Raji (cell line): Measurements from ENCODE around the gene CAMP.
A peak's percentile ranks its signal among the peaks of the same experiment; 100 is the strongest.

Experiments
- POLR2A ChIP-seq: IDR thresholded peaks from 2 replicates; pipeline ENCODE4 v1.6.1; 2011; ENCODE audit warnings: low read depth, low read length, control low read depth; ENCODE audit not compliant: insufficient read depth

The CAMP gene

DNA sequence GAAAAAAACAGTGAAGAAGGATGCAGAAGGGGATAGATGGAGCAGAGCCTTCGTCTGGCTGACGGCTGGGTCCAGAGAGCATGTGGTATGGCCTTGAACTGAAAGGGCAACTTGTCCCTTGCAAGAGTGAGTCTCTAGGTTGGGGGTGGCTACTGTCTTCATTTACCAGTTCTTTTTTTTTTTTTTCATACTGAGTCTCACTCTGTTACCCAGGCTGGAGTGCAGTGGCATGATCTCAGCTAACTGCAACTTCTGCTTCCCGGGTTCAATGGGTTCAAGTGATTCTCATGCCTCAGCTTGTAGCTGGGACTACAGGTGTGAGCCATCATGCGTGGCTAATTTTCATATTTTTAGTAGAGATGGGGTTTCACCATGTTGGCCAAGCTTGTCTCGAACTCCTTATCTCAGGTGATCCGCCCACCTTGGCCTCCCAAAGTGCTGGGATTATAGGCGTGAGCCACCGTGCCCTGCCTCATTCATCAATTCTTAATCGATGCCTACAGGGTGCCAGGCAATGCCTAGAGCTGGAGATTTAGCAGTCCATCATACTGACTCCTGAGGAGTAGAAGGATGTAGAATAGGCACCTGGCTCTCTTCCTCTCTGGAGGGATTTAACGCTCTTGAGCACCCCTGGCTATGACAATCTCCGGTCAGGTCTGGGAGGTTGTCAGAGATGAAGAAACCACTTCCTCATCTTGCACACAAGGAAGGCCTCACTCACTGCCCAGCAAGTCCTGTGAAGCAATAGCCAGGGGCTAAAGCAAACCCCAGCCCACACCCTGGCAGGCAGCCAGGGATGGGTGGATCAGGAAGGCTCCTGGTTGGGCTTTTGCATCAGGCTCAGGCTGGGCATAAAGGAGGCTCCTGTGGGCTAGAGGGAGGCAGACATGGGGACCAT is at the start of gene CAMP:
CAMP (plus strand) TSS at position 880 of the 898 bp plus-strand sequence; CDS start at position 897, 17 bp downstream.
- TF ChIP-seq POLR2A, result no peak

GRCh38 chr3:48178072-48178471 is 45.2 kb upstream of the CAMP start:
- TF ChIP-seq POLR2A, result no peak

- TF ChIP-seq POLR2A, result no peak
Measured at GRCh38 chr3:48180021-48180420, 43.3 kb upstream of the CAMP start.

DNA sequence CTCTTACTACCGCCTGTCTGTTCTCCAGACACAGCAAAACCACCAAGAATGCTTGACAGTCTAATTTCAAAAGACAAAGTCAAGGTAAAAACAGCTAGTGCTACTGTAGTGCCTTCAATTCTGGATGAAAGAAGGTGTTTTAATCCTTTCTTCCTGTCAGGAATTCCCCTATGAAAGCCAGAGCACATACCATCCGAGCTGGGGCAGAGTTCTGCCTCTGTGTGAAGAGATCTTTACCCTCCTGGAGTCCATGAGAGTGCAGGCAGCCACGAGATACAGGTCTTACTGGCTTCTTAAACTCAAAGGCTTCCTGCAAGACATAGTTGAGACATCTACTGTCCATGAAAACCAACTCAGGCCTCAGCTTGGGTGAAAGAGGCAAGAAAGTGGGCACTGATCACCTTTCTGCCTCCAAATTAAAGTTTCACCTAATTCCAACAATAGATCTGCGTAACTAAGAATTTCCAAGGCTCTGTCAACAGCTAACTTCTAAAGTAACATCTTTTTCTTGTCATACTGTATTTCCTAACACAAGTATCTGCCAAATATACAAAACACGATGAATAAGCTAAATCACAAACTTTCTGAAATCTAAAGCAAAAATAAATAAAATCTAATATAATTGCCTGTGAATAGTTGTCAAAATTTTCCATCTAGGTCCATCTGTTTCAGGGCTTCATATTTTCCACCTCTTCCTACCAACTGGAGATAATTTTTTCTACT is 42.6 kb upstream of the CAMP start:
- TF ChIP-seq POLR2A, result no peak

- TF ChIP-seq POLR2A, result no peak
Measured at GRCh38 chr3:48184299-48184698, 39.0 kb upstream of the CAMP start.

GRCh38 chr3:48185129-48185528 is 38.2 kb upstream of the CAMP start:
- TF ChIP-seq POLR2A, result no peak

DNA sequence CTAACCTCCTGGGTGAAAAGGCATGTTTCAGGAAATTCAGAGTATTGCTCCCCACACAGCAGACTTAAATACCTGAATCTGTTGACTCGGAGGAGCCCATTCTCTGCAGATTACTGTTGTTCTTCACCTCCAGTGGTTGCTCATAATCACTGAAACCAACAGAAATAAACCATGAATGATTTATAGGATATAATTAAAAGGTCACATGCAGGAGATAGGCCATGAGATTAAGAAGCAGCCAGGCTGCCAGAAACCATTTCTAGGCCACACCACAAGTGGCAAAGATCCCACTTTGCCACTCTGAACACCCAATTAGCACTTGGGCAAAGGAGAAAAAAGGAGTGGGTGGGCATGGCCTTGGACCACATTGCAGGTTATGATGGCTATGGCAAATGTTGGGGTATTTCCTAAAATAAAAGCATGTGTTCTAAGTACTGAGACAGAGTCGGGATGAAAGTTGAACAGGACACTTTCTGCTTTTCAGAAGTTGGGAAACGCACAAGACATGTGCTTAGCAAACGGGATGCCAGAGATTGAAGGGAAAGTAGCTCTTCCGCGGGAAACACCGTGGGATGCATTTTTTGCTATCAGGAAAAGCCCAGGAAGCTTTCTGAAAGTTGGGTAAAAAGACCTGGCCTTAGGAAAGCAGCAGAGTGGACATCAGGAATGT is 36.5 kb upstream of the CAMP start:
- TF ChIP-seq POLR2A, result no peak

DNA sequence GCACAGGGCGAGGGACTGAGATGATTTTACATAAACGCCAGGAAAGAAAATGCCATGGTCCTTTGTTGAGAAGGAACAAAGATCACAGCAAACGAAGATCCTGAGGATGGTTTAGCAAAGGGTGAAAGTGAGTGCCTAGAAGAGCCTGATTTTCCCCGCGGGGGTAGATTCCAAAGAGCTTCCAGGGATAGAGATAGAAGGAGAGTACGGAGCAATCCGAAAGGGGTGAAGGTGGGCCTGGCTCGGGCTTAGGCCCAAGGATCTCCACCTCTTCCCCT is 36.1 kb upstream of the CAMP start:
- no peak for TF ChIP-seq POLR2A

DNA sequence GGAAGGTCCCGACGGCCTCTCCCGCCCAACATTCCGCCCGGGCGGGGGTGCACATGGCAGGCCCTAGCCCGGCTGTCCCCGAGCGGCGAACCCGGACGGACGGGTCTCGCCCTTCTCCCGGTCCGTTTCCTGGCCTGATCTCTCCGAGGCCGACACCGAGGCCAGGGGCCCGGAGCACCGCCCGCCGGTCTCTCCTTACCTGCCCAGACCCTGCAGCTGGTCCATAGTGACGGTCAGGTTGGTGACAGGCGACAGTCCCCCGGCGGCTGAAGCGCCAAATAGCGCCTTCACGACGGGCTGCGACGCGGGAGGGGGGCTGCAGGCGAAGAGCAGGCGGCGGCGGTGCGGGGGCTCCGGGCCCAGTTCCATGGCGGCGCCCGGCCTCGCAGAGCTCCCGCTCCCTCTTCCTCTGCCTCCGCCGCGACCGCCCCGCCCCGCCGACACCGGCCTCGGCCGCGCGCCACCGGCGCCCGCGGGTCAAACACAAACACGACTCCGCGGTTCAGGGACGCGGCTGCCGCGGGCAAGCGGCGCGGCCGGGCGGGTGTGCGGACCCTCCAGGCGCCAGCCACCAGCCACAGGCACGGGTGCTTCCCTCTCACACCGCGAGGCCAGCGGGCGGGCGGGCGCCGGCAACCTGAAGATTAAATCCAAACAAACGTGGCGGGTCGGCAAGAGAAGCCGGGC is 35.6 kb upstream of the CAMP start:
- TF ChIP-seq POLR2A, result no peak

DNA sequence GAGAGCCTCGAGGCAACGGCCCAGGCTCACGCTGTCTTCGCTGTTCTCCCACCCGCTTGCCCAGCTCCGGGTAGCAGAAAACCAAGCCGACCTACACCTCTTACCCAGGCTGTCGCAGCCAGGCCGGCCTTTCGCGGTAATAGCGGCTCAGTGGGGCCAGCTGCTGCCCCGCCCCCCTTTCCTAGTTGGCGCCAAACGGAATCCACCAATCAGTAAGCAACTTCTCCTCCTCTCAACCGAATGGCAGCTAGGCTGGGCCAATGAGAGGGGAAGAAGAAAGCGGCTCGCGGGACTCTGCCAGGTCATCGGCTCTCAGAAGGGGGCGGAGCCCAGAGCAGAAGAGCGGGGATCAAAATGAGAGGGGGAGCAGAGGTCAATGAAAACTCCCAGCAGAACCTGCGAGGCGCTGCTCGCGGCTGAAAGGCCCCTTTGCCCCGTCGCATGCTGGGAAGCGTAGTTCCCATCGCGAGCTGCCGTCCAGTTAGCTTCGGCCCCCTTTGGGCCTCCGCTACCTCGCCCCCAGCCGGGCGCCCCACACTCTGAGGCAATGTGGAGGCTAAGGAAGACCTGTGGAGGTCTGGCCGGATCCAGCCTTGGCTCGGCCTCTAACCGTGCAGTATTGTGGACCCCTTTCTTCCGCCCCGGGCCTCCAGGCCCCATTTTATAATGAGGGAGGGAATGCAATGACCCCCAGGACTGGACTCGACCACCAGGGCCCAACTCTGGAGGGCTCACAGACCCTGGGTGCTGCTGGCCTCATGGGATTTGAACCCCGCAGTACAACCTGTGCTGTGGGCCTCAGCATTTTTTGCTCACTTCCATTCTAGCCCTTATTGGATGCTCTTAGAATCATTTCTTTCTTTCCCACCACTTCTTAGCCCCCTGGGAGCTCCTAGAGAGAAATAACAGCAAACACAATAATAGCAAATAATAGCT is 34.8 kb upstream of the CAMP start, which contains the start of gene CDC25A:
CDC25A (minus strand) TSS at position 152 of the 936 bp plus-strand sequence. CDS start 470 bp downstream, outside the sequence.
- TF ChIP-seq POLR2A, result peak; percentile 89

DNA sequence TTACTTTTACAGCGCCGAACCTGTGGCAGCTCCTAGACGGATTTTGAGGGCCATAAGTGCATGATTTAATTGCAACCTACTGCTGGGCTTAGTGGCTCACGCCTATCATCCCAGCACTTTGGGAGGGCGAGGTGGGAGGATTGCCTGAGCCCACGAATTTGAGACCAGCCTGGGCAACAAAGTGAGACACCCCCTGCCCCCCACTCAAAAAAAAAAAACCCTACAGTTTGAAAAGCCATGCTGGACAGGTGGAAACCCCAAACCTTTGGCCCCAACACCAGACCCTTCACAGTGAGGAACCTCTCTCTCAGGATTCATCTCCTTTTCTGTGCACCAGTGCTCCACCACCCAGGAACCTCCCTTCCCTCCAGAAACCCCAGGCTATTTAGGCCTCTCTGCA is 34.0 kb upstream of the CAMP start:
- no peak for TF ChIP-seq POLR2A

GRCh38 chr3:48190911-48191310 is 32.4 kb upstream of the CAMP start:
- no peak for TF ChIP-seq POLR2A

GRCh38 chr3:48194446-48195071 is 28.7 kb upstream of the CAMP start:
- no peak for TF ChIP-seq POLR2A

DNA sequence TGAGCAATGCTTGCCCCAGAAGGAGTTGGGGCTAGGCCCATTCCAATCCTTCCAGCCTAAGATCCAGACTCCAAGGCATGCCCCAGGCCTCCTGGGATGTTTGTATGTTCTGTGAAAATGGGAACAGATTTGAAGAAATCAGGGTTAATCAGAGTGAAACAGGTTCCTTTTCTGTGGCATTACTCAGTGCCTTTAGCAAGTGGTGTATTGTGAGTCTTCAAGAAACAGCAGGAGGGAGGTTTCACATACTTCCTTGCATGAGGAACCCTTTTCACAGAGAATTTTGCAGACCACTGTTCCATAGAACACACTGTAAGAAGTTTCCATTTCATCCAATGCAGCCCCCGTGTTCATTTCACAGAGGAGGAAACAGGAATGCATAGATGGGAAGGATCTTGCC is 26.7 kb upstream of the CAMP start:
- no peak for TF ChIP-seq POLR2A
